Activated CD4-positive, alpha-beta T cell treated with anti-CD3 and anti-CD28 coated beads for 36 hours (primary cell): ENCODE results near the gene FAM187B. TPM values are rescaled to one million over a fixed set of nuclear protein-coding genes. Genes with fewer than 3 reads are reported as not detected.
"Not testable (repeated sequence)": the region's sequence is repeated elsewhere in the genome, so short reads cannot be mapped to it uniquely, and the experiment has no call there.

ENCODE experiments used
- ATAC-seq: fragments of 200-7000 bp; cut with Tn5 transposase; one replicate; pipeline ENCODE4 v1.10.0; 2021; ENCODE audit warnings: mild to moderate bottlenecking, moderate library complexity
- CTCF ChIA-PET: fragments of 350-600 bp; sonication (Branson Sonifier 250); formaldehyde crosslinking; loops from one replicate; lab custom pipeline; 2021; ENCODE audit warnings: antibody characterized with exemption; lab: Charles Lee
- POLR2A ChIA-PET: fragments of 350-600 bp; sonication (Branson Sonifier 250); formaldehyde crosslinking; loops from one replicate; lab custom pipeline; 2021; ENCODE audit warnings: antibody characterized with exemption, inconsistent platforms; lab: Charles Lee
- DNase-seq: peaks from one replicate; pipeline ENCODE4 v3.0.0-alpha.2; 2020
- H3K27ac Mint-ChIP-seq: one replicate; pipeline ENCODE4 v1.8.0; 2021; ENCODE audit warnings: mixed read lengths
- H3K27me3 Mint-ChIP-seq: one replicate; pipeline ENCODE4 v1.8.0; 2021; ENCODE audit warnings: mixed read lengths
- H3K36me3 Mint-ChIP-seq: one replicate; pipeline ENCODE4 v1.8.0; 2021; ENCODE audit warnings: low read depth, mixed read lengths
- H3K4me1 Mint-ChIP-seq: one replicate; pipeline ENCODE4 v1.8.0; 2021; ENCODE audit warnings: mixed read lengths
- H3K4me3 Mint-ChIP-seq: one replicate; pipeline ENCODE4 v1.8.0; 2021; ENCODE audit warnings: mild to moderate bottlenecking, moderate library complexity, mixed read lengths
- H3K9me3 Mint-ChIP-seq: one replicate; pipeline ENCODE4 v1.8.0; 2021; ENCODE audit warnings: low read depth, mixed read lengths
- intact Hi-C, 2 experiments: fragments of 100-400 bp; cut with DNase I in 1 of 2; cut with micrococcal nuclease in 1 of 2; formaldehyde crosslinking; loops; one replicate each; pipeline versions ENCODE4 v1.14.2 to v1.15.1; 2022 to 2024; cut with DNase I, micrococcal nuclease
- total RNA-seq, 2 experiments: library from RNA; stranded (reverse); gene quantifications; one replicate each; pipeline ENCODE4 v1.2.3, GENCODE V29; 2021

Gene FAM187B
- total RNA-seq, 2 experiments from 2014 or later = not detected

GRCh38 chr19:35226748-35227147 is 1.8 kb downstream of the FAM187B start:
- CTCF ChIA-PET = no interaction called here
- DNase-seq = no peak
- POLR2A ChIA-PET = no interaction called here
- Mint-ChIP-seq H3K36me3 (no peaks in the 10 kb centered on the region), H3K27me3 (no peaks in the 10 kb centered on the region), H3K27ac (no peak overlapping the region), H3K9me3 (no peaks in the 10 kb centered on the region), H3K4me1 (peaks cover 7% of the 10 kb centered on the region), H3K4me3 (no peak overlapping the region)
- intact Hi-C loops = no loop called here
- ATAC-seq = no peak

DNA sequence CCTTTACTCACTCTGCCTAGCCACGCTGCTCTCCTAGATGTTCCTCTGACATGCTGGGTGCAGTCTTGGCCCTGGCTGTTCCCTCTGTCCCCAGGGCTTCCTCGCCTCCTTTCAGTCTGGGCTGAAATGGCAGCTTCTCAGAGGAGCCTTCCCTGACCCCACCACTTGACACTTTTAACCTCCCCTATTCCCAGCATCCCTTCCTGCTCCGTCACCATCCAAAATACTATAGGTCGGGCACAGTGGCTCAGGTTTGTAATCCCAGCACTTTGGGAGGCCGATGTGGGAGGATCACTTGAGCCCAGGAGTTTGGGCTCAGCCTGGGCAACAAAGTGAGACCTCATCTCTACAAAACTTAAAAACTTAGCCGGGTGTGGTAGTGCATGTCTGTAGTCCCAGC is 2.6 kb downstream of the FAM187B start:
- DNase-seq = no peak
- no peak for ATAC-seq
- H3K4me3 Mint-ChIP-seq = no peak overlapping the region
- CTCF ChIA-PET = interaction anchor here (1.1 kb wide), 1 partner anchor 22 kb away, joined by 3 read pairs; no protein-coding TSS in a partner anchor
- H3K9me3 Mint-ChIP-seq = no peaks in the 10 kb centered on the region
- H3K27ac Mint-ChIP-seq = no peak overlapping the region
- no peaks in the 10 kb centered on the region for H3K27me3 Mint-ChIP-seq
- intact Hi-C loops = no loop called here
- H3K36me3 Mint-ChIP-seq = no peaks in the 10 kb centered on the region
- POLR2A ChIA-PET = interaction anchor here (0.5 kb wide), 1 partner anchor 260 kb away, joined by 3 read pairs; no protein-coding TSS in a partner anchor
- peaks cover 7% of the 10 kb centered on the region for H3K4me1 Mint-ChIP-seq

GRCh38 chr19:35224681-35225571 is 3.6 kb downstream of the FAM187B start:
- CTCF ChIA-PET = interaction anchor here (0.7 to 1.1 kb wide), 2 partner anchors 21 to 53 kb away, joined by 3 read pairs; no protein-coding TSS in a partner anchor
- peak; percentile 64 for ATAC-seq
- H3K27ac Mint-ChIP-seq = no peak overlapping the region
- H3K9me3 Mint-ChIP-seq = no peaks in the 10 kb centered on the region
- H3K36me3 Mint-ChIP-seq = no peaks in the 10 kb centered on the region
- no peak overlapping the region for H3K4me3 Mint-ChIP-seq
- peaks cover 11% of the 10 kb centered on the region for H3K4me1 Mint-ChIP-seq
- POLR2A ChIA-PET = no interaction called here
- intact Hi-C loops = no loop called here
- DNase-seq = no peak
- no peaks in the 10 kb centered on the region for H3K27me3 Mint-ChIP-seq

- DNase-seq = no peak
- H3K4me1 Mint-ChIP-seq = peaks cover 11% of the 10 kb centered on the region
- no peak for ATAC-seq
- H3K27ac Mint-ChIP-seq = no peak overlapping the region
- ChIA-PET CTCF (no interaction called here), POLR2A (no interaction called here)
- H3K9me3 Mint-ChIP-seq = peaks cover 6% of the 10 kb centered on the region
- no peaks in the 10 kb centered on the region for H3K36me3 Mint-ChIP-seq
- no peaks in the 10 kb centered on the region for H3K27me3 Mint-ChIP-seq
- intact Hi-C loops = no loop called here
- H3K4me3 Mint-ChIP-seq = no peak overlapping the region
These were observed 4.6 kb downstream of the FAM187B start for GRCh38 chr19:35223862-35224505.

- no peak overlapping the region for H3K27ac Mint-ChIP-seq
- no peak for DNase-seq
- POLR2A ChIA-PET = no interaction called here
These were observed 5.3 kb downstream of the FAM187B start for GRCh38 chr19:35223084-35223790.

DNA sequence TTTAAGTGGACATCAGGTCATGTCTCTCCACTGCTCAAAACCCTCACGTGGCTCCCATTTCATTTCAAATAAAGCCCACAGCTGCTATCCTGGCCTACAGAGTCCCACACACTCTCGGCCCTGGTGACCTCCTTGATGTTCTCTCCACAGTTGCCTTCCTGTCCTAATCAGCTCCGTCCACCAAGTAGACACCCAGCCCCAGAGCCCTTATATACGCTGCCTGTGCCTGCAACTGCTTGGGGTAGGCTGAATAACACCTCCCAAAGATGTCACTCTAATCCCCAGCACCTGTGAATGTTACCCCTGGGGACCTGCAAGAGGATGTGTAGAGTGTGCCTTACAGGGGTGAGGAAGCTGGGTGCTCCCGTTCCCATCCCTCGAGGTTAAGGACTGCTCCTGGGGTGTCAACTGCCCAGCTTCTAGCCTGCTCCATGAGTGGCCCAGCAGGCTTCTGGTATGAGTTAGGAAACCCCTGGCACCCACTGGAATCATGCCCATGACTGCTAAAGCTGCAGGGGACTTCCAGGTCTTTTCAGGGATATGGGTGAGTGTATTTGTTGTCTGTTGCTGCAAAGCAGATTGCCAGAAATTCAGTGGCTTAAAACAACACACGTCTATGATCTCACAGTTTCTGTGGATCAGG is 6.0 kb downstream of the FAM187B start:
- Mint-ChIP-seq H3K27ac (no peak overlapping the region), H3K9me3 (peaks cover 12% of the 10 kb centered on the region), H3K36me3 (peaks cover 1% of the 10 kb centered on the region), H3K4me3 (no peak overlapping the region), H3K27me3 (no peaks in the 10 kb centered on the region), H3K4me1 (peaks cover 11% of the 10 kb centered on the region)
- intact Hi-C loops = no loop called here
- POLR2A ChIA-PET = no interaction called here
- ATAC-seq (no peak), DNase-seq (no peak)
- CTCF ChIA-PET = interaction anchor here (0.7 kb wide), 1 partner anchor 98 kb away, joined by 3 read pairs; no protein-coding TSS in a partner anchor

More at GRCh38 chr19:35223084-35223790, 5.3 kb downstream of the FAM187B start:
- intact Hi-C loops = no loop called here
- Mint-ChIP-seq H3K4me3 (no peak overlapping the region), H3K36me3 (peaks cover 1% of the 10 kb centered on the region), H3K27me3 (no peaks in the 10 kb centered on the region), H3K4me1 (peaks cover 11% of the 10 kb centered on the region), H3K9me3 (peaks cover 9% of the 10 kb centered on the region)
- CTCF ChIA-PET = no interaction called here
- no peak for ATAC-seq

DNA sequence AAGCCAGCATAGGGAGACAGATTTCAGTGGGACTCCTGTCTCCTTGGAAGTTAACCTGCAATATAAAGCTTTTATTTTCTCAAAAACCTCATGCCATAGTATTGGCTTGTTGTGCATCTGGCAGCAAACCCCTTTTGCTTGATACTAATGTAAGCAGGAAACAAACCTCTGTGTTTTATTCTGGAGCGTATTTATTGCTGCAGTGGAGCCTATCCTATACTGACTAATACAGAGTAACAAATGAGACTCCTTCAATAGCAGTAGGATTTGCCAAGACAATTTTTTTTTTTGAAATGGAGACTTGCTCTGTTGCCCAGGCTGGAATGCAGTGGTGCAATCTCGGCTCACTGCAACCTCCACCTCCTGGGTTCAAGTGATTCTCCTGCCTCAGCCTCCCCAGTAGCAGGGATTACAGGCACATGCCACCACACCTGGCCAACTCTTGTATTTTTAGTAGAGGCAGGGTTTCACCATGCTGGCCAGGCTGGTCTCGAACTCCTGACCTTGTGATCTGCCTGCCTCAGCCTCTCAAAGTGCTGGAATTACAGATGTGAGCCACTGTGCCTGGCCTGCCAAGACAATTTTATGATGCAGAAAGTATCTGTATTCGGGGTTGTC is 7.5 kb downstream of the FAM187B start:
- CTCF ChIA-PET, H3K27ac Mint-ChIP-seq, ATAC-seq: not testable (repeated sequence)

GRCh38 chr19:35220315-35220921 is 8.1 kb downstream of the FAM187B start:
- no peak overlapping the region for H3K4me3 Mint-ChIP-seq
- H3K27me3 Mint-ChIP-seq = no peaks in the 10 kb centered on the region
- DNase-seq (peak; percentile 3), ATAC-seq (no peak)
- peaks cover 23% of the 10 kb centered on the region for H3K4me1 Mint-ChIP-seq
- CTCF ChIA-PET = interaction anchor here (1.0 to 1.2 kb wide), 2 partner anchors 16 to 96 kb away, joined by 3 read pairs; no protein-coding TSS in a partner anchor
- POLR2A ChIA-PET = no interaction called here
- intact Hi-C loops = no loop called here
- H3K27ac Mint-ChIP-seq = no peak overlapping the region
- H3K9me3 Mint-ChIP-seq = peaks cover 15% of the 10 kb centered on the region
- H3K36me3 Mint-ChIP-seq = peaks cover 1% of the 10 kb centered on the region

More for the DNA sequence above, 7.5 kb downstream of the FAM187B start:
- H3K27me3 Mint-ChIP-seq, POLR2A ChIA-PET, H3K4me3 Mint-ChIP-seq, DNase-seq, H3K36me3 Mint-ChIP-seq, intact Hi-C loops: not testable (repeated sequence)
- Mint-ChIP-seq H3K4me1 (peaks cover 17% of the 10 kb centered on the region), H3K9me3 (peaks cover 15% of the 10 kb centered on the region)

GRCh38 chr19:35219008-35219407 is 9.5 kb downstream of the FAM187B start:
- Mint-ChIP-seq H3K27ac (no peak overlapping the region), H3K36me3 (peaks cover 1% of the 10 kb centered on the region), H3K4me1 (peaks cover 33% of the 10 kb centered on the region), H3K9me3 (peaks cover 15% of the 10 kb centered on the region), H3K4me3 (no peak overlapping the region), H3K27me3 (no peaks in the 10 kb centered on the region)
- POLR2A ChIA-PET = no interaction called here
- no peak for ATAC-seq
- DNase-seq = no peak
- CTCF ChIA-PET = interaction anchor here (0.8 to 1.0 kb wide), 2 partner anchors 22 to 35 kb away, joined by 3 read pairs; no protein-coding TSS in a partner anchor
- intact Hi-C loops = no loop called here

DNA sequence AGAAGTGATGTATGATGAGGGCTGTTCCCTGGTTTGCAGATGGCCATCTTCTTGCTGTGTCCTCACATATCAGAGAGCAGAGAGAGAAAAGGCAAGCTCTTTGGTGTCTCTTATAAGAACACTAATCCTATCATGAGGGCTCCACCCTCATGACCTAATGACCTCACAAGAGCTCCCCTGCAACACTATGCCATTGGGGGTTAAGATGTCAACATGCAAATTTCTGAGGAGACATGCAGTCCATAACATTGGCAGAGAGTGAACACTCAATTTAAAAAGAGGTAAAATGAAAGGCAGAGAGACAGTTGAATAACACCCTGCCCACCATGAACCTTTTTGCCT is 10.9 kb downstream of the FAM187B start:
- CTCF ChIA-PET = interaction anchor here (0.7 to 1.4 kb wide), 2 partner anchors 15 to 18 kb away, joined by 4 to 5 read pairs; no protein-coding TSS in a partner anchor
- peaks cover 1% of the 10 kb centered on the region for H3K36me3 Mint-ChIP-seq
- H3K9me3 Mint-ChIP-seq = peaks cover 15% of the 10 kb centered on the region
- DNase-seq (no peak), ATAC-seq (no peak)
- intact Hi-C loops = loop anchor here in 1 of 2 experiments (1.0 kb wide), 1 partner anchor 173 kb away; no protein-coding TSS in a partner anchor
- POLR2A ChIA-PET = no interaction called here
- H3K27me3 Mint-ChIP-seq = no peaks in the 10 kb centered on the region
- H3K4me1 Mint-ChIP-seq = peaks cover 43% of the 10 kb centered on the region
- H3K27ac Mint-ChIP-seq = no peak overlapping the region
- H3K4me3 Mint-ChIP-seq = no peak overlapping the region
